GM19395 (cell line): ENCODE measurements around the gene SPPL2B.

Experiments used
- ATAC-seq: cut with Tn5 transposase; IDR thresholded peaks from one replicate; pipeline ENCODE4 v1.9.1; 2021; ENCODE audit warnings: mild to moderate bottlenecking, moderate library complexity; ENCODE audit not compliant: unreplicated experiment

Gene SPPL2B

GRCh38 chr19:2353159-2353886, 24.8 kb downstream of the SPPL2B start:
- ATAC-seq, result no peak

GRCh38 chr19:2353887-2354592, 25.6 kb downstream of the SPPL2B start:
- ATAC-seq, result no peak

GRCh38 chr19:2354670-2355069, 26.2 kb downstream of the SPPL2B start:
- no peak for ATAC-seq

- no peak for ATAC-seq
These were observed 26.9 kb downstream of the SPPL2B start for GRCh38 chr19:2355168-2356035.

- no peak for ATAC-seq
These were observed 27.7 kb downstream of the SPPL2B start for GRCh38 chr19:2356036-2356646.

GRCh38 chr19:2357279-2358206, 29.1 kb downstream of the SPPL2B start:
- ATAC-seq, result no peak

- no peak for ATAC-seq
These were observed 30.2 kb downstream of the SPPL2B start for GRCh38 chr19:2358548-2359173.

GRCh38 chr19:2359992-2360685, 31.7 kb downstream of the SPPL2B start, which contains the start of gene TMPRSS9:
Gene TMPRSS9 (plus strand): TSS chr19:2360265. CDS start chr19:2389786, 29,521 bp downstream.
- ATAC-seq, result no peak

GRCh38 chr19:2360833-2361232, 32.3 kb downstream of the SPPL2B start:
- no peak for ATAC-seq

- ATAC-seq, result no peak
These were observed 33.0 kb downstream of the SPPL2B start for GRCh38 chr19:2361246-2362045.

- ATAC-seq, result no peak
These were observed 33.8 kb downstream of the SPPL2B start for GRCh38 chr19:2362046-2362969.

GRCh38 chr19:2362970-2363300, 34.5 kb downstream of the SPPL2B start:
- no peak for ATAC-seq

GRCh38 chr19:2363419-2363818, 34.9 kb downstream of the SPPL2B start:
- ATAC-seq, result no peak

GRCh38 chr19:2365201-2365970, 36.9 kb downstream of the SPPL2B start:
- ATAC-seq, result no peak

GRCh38 chr19:2371656-2372055, 43.2 kb downstream of the SPPL2B start:
- no peak for ATAC-seq

GRCh38 chr19:2372076-2372612, 43.7 kb downstream of the SPPL2B start:
- ATAC-seq, result no peak
